Umbilical cord (tissue), 2 donors: Measurements from ENCODE around the gene UNC5C. TPM values are rescaled to one million over a fixed set of nuclear protein-coding genes. Genes with fewer than 3 reads are reported as not detected.

Experiments
- DNase-seq: peaks from one replicate; pipeline ENCODE4 v3.0.0-alpha.2; 2015; ENCODE audit warnings: low spot score
- total RNA-seq: library from RNA; depleted of rRNA; stranded (reverse); fragments of >200 nt; gene quantifications from one replicate; pipeline ENCODE4 v1.2.3, GENCODE V29; 2014; ENCODE audit warnings: low replicate concordance; ENCODE audit not compliant: insufficient read depth

UNC5C gene
- total RNA-seq, 1 donor from 2014 or later: 4.6 TPM

DNA sequence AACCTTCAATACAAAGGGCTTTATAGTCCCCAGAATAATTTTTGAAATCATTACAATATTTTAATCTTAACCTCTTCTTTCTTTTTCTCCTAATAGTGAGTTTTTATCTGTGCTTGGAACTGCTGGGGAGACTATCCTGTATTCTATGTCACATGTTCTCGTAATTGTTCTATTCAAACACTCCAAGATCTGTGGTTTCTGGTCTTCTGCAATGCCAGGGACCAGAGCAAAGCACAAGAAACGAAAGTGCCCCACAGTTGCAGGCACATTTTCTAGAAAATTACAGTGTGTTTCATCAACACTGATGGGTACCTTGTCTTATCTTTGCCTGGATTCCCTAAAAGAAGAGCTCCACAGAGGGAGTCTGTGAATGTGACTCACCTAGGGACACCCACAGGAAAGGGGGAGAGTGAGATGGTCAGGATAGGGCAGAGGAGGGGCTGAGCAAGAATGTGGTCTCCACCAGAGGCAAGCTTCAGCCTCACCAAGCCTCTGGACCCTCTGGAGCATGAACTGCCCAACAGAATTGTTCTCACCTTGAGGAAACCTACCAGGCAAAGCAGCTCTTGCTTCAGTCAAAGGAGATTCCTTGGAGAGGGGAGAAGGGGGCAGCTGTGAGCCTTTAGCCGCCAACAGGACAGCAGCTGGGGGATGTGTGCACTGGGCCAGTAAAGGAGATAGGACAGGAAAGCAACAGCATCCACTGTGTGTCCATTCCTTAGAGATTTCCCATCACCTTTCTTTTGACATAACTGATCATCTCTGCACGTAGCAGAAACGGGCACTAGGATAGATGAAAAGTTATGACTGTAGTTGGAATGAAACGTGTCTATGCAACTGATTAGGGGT, 25.9 kb downstream of the UNC5C start:
- no peak for DNase-seq

DNA sequence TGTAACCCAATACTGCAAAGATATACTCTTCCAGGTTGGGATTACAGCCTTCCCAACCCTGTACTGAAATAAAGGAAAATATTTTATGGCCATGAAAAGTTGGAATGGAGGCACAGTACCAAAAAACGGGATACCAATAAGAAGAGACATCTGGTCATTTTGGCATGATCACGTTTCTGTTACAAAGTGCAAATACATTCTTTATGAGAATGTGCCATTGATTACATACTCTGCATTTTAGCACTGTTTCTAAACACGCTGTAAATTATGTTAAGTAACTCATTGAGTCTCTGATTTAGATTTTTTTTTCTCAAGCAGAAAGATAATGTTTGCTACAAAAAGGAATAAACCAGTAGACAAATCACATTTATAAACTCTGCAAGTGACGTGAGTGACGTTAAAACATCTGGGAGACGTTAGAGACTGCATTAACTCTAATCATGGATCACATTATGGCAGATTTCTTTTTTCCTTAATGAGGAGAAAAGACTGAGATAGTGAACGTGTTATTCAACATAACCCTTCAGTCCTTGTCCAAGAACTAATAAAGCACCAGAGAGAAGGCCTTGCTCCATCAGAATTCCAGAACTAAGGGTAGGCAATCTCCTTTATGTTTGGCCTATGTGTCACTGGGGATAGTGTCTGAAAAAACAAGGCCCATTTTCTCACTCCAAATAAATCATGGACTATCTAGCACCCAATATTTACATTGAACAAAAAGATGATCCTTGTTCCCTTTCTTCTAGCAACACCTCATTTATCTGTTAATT, 31.0 kb downstream of the UNC5C start:
- peak; percentile 62 for DNase-seq

DNA sequence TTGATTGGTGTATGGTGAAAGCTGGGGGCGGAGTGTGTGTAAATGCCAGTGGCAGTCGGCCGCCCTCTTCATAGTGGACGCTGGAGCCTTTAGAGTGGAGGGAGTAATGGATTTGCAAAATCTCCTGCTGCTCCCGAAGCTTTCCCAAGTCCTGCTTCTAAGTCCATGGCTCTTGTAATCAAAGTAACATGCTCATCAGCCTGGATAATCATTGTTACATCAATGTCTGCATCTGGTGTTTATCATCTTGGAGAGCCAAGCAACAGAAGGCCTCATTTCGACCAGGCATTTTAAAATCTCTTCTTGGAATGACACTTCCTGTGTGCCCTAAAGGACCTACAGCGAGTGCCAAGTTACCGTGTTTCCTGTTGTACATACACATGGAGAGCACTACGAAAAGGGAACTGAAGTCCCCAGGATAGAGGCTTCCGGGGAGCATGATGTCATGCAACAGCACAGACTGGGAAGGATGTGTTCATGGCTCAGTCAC, 32.2 kb downstream of the UNC5C start:
- peak; percentile 93 for DNase-seq

DNA sequence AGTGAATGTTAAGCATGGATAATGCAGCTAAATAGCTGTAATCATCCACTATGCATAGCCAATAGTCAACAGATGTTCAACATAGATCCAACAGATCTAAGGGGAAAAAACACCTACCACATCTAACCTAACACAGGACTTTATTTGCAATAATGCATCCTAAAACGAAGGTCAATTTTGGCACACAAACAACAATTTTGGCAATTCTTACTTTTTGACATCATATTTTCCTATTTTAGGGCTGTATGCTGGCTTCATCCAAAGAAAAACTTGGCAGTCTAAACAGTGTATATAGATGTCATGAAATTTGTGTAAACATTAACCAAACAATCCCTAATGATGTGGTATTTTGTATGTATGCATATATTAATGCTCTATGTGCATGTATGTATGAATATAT, 33.2 kb downstream of the UNC5C start:
- no peak for DNase-seq

DNA sequence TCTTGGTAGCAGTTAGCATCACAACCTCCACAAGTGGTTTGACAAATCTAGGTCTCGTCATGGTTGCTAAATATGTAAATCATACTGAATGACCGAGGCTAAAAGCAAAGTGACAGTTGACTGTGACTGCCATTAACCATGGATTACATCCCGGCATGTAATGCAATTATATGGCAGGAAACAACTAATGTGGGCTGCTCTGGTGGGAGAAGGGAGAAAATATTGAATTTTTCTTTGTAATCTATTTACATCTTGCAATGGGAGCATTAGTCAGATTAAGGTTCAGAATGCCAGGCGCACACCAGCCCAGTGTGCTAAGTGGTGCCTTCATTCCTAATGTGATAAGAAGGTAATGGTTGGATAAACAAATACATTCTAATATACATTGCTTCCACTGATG, 35.8 kb downstream of the UNC5C start:
- no peak for DNase-seq

DNA sequence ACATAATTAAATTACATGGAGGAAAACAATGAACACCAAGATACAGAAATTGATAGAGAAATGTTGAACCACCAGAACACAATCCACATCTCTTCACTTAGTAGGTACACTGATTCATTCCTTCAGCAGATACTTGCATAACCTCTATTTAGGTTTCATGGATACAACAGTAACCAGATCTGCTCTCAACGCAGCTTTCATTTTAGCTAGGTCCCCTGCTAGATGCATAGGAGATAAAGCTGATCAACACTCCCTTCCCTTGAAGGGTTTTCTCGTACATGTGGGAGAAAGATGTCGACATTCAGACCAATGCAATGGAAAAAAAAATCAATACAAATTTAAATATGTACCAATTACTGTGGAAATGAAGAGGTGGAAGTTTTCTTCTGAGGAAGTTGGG, 37.3 kb downstream of the UNC5C start:
- no peak for DNase-seq

DNA sequence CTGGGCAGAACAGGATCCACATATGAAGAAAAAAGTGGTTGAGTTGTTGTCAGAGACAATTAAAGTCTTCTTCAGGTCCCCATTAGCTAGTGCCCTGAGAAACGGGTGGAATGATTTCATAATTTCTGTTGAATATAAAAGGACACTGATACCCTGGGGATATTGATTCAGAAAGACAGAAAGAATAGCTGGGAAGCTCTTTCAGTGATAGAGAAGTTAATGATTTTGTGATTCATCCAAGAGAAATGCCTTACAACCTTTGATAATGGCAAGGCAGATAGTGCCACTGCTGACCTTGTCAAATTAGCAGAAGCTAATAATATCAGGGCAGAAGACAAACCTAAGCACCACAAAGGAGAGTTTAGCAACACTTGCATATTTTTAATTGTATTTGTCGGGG, 37.9 kb downstream of the UNC5C start:
- DNase-seq: no peak

DNA sequence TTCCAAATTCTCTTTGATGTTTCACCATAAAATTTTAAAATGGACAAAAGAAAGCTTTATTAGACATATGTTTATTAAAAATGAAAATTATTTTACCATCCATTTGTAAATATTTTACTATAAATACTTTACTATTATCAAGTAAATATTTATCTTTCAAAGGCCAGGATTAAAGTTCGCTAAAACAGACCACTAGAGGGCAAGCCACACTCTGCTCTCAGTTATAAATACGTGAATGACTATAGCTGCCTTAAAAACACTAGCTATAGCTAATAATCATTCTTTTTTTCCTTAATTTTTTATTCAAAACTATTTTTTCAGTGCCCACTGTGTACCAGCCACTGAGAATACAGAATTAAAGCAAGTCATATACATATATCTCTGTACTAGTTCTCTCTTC, 38.6 kb downstream of the UNC5C start:
- peak; percentile 41 for DNase-seq

DNA sequence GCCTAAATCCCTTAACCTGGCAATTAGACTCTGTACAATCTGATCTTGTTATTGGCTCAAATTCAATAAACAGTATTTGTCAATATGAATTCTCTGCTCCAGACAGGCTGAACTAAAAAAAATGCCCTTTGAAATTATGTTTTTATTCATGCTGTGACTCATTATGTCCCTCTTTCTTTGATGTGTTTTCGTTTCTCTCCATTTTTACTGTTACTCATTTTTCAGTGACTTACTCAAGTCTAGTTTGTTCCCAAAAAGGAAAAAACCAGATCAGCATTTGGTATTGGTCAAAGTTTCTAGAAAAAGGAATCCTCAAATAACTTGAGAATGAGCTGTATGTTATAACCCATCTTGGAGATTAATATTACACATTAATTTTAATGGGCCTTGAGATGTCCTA, 40.4 kb downstream of the UNC5C start:
- no peak for DNase-seq

DNA sequence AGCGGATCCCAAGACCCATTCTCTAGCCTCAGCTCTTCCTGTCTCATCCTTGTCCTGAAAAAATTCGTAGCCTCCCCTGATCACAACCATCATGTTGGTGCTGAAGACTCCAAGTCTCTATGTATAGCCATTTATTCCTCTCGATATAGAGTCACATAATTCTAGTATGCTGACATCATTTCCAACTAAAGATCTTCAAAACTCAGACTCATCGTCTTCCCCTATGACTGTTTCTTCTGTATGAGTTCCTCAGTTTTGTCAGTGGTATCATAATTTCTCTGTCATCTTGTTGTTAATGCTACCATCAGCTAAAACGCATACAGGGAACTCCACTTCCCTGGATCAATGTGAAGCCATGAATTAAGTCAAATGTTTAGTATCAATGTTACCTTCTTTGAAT, 41.2 kb downstream of the UNC5C start:
- DNase-seq: no peak

DNA sequence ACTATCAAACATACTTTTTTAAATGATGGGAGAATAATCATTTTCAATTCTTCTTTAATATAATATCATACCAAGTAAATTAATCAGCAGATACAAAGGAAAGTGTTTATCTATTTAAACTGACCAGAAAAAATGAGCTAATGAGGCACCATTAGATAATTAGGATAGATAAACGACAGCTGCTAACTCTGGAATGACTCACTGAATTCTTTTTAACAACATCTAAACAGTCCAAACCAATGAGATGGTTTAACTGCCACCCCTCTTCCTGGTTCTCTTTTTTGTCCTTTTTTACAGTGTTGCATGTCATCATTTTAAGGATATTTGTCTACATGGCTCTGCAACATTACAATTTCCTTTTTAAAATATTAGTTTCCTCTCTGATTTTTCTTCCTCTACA, 41.6 kb downstream of the UNC5C start:
- no peak for DNase-seq

DNA sequence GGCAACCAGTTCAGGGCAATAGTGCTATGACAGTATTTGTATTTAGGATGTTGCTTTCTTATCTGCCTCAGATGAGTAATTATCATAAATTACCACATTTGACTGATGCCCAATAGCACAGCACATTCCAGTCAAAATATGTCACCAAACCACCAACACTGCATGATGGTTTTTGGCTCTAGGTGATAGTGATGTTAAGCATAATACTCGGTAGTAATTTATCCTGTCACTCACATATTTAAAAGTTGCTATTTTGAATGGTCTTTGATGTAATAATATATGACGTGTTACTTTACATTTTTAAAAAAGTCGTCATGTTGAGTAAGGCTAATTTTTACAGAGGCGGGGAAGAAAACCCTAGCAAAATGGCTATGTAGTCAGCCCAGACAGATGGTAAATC, 42.5 kb downstream of the UNC5C start:
- peak; percentile 37 for DNase-seq

DNA sequence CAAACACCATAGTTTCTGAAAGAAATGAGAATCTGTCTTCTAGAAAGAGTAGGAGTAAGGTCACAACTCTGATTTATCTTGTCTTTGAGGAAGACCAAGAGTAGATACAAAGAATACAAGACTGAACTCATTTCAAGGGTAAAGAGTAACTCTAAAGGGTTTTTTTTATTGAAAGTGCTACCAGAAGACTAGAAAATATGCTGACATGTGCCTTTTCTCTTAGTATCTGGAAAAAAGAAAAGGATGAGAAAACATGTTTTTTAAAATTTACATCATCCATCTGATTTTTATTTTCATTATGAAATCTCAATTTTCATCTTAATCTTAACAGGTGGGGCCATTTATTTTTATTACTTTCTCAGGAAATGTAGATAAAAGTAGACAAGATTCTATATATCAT, 43.0 kb downstream of the UNC5C start:
- DNase-seq: no peak

DNA sequence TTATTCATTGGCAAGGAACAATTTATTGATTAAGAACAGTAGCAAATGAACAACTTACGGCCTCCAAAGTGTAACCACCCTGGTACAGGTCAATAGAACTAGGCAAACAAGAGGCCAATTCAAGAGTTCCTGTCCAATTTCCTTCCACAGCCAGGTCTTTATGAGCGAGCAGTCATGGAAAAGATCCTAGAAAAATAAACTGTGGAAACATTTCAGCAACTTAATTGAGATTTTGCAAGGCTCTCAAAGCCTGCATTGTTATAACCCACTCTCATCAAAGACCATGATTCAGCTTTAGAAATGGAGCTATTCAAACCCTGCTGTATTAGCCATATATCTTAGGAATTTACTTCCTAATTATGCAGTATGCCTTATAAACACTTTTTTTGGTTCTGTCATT, 43.6 kb downstream of the UNC5C start:
- DNase-seq: peak; percentile 19

DNA sequence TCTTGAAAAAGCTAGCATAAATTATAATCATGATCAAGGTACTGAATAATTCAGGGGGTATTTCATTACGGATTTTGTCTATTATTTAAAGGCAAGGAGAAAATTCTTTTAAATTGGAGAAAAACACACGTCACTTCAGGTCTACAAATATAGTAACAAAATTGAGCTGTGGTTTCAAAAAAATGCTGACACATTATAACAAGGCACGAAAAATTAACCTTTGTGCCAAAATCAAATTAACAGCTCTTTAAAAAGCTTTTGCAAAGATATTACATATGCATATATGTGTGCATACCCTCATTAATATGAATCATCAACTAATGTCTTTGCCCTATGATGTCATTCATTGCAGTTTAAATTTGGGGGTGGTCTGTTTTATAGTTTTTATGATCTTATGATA, 44.3 kb downstream of the UNC5C start:
- DNase-seq: no peak

DNA sequence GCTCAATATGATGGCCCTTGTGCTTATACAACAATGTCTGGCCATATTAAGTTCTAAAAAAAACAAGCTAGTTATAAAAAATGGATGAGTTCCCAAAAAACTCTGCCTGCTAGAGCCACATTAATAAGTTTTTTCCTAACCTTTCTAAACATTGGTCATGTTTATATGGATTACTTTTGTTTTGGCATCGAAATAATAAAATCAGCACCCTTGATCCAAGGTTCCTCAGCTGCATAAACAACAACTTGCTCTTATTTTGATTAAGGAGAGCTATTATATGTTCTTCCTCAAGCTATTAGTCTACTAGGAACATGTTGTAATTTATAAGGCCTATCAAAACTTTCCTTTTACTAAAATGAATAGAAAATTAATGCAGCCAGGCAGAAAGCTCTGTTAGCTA, 48.4 kb downstream of the UNC5C start:
- no peak for DNase-seq

DNA sequence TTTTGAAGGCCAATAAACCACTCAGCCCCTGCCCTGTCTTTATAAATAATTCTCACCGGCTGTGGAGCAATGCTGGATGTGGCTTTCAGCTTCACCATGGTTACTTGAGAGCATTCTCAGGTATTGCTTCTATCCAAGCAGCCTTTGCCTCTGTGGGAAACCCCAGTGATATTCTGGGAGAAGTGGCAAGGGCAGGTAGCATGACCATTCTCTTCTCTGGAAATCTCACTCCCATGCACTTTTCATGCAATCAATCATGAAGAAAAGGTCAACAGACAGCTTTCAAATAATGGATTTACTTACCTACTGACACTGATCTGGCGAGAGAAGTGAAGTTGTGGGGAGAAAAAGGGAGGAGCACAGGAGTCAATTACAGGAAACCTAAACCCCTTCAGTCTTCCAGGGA, 49.5 kb downstream of the UNC5C start:
- no peak for DNase-seq

DNA sequence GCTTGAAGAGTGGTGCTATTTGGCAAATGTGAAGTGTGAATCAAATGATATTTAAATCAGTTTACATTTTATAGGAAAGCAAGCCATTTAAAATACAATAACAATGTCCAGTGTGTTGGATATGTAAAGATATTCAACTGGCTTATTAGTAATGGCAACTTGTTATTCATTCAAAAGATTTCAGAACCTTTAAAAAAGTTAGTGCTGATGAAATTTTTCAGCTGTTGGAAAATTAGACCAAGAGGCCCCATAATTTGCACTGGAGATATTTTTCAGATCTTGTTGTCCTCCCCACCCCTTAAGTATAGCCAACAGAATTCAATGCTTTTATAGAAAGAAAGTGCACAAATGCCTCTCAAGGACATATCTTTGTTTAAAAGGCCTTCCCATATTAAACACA, 54.6 kb downstream of the UNC5C start:
- no peak for DNase-seq

DNA sequence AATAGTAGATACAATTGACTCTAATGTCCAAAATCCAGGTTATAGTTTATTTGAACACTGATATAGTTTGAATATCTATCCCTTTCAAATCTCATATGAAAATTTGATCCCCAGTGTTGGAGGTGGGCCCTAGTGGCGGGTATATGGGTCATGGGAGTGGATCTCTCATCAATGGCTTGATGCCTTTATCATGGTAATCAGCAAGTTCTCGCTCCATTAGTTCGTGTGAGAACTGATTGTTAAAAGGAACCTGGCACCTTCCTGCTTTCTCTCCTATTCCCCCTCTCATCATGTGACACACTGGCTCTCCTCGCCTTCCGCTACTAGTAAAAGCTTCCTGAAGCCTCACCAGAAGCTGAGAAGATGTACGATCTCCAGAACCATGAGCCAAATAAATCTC, 70.1 kb downstream of the UNC5C start:
- no peak for DNase-seq

DNA sequence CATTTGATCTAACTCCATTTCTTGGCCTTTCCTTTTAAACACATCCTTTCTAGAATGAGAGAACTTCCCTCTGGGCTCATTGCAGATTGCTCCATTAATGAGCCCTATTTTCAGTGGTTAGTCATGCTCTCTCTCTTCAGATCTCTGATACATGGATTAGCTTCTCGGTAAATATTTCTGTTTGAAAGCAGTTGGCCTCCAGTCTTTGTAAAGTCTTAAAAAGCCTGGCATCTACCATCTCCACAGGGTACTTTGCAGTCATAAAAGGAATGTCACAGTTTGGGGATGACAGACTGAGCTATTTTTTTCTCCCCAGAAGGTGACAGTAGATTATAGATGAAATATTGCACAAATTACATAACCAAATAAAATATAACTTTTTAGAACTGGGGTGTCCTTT, 72.7 kb downstream of the UNC5C start:
- peak; percentile 18 for DNase-seq

DNA sequence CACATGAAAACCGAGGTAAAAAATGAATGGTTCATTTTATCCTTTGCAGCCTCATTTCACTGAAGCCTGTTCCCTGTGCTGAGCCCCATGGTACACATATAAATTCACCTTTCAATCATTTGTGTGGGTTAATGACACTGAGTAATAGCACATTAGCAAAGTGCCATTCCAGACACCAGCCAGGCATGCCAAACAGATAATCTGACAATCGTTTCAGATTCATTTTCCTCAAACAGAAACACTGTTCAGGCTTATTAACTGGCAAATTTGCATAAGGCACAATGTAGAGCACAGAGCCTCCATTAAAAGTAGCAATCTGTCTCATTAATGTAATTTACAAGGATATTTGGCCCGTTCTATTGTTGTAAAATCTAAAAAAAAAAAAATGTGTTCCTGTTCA, 76.2 kb downstream of the UNC5C start:
- DNase-seq: no peak

DNA sequence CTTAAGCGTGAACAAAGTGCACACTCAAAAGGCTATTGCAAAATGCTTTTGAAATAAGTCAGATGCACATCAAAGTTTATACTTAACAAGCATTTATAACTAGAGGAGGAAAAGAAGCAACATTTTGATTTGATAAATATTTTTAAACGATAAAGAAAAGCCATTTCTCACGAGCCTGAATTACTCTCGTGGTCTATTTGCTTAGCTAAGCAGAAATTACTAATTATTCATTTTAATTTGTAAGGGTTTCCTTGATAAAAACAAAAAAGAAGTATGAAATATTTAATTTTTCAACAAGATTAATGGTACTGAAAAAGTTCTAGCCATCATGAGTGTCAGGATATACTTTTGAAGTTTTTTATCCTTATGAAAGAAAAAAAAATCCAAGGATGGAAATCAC, 78.2 kb downstream of the UNC5C start:
- no peak for DNase-seq

DNA sequence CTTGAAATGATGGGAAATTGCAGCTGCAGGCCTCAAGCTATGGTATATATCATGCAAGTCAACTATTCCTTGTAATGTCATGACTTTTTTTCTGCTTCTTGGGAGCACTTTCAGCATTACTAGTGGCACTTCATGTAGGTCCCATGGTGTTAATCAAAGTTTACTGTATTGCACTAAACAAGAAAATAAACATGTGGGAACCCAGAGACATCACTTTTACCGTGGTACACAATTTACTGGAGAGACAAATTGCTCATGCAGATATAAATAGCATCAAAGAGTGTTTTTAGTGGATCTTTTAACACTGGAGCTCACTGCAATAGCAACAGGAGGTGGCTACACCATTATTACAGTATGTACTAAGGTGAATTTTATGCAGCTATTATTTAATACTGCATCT, 79.2 kb downstream of the UNC5C start:
- no peak for DNase-seq
